ENCODE results near the gene ANXA4. TPM values are rescaled to one million over a fixed set of nuclear protein-coding genes. Genes with fewer than 3 reads are reported as not detected.
"Not testable (repeated sequence)": the region's sequence is repeated elsewhere in the genome, so short reads cannot be mapped to it uniquely, and the experiment has no call there.

Gene ANXA4
- 100 to 1,000 TPM in 1 of 3 donors, 10 to 100 TPM in 2; 41.9 to 205 (median 62.0) TPM for polyA plus RNA-seq

DNA sequence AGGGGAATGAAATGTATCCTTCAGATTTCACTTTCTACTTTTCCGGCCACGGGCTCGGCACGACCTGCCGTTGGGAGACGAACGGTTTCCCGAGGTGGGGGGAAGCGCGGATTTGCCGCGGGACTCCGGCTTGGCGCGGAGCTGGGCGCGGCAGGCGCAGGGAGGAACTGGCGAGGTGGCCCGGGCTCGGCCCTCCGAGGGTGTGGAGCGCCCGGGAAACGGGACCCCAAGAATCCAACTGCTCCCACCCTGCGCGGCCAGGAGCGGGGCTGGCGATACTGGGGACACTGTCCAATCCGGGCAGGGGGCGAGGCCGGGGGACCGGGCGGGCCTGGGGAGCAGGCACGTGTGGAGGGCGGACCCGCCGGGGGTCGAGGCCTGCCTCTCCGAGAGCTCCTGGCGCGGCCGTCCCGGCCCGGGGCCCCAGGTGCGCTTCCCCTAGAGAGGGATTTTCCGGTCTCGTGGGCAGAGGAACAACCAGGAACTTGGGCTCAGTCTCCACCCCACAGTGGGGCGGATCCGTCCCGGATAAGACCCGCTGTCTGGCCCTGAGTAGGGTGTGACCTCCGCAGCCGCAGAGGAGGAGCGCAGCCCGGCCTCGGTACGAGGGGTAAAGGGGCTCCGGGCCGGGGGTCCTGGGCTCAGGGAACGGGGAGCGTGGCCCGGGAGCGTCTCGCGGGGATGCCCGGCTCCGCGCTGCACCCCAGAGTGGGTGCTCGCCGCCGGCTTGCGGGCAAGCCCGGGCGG, at the start of gene ANXA4:
TSS of gene ANXA4 (plus strand) at position 560 of the 747 bp plus-strand sequence. CDS start 39,432 bp downstream, outside the sequence.
- H3K27ac ChIP-seq (ENCODE audit: low read depth, low read length), result peak within 1 kb of the TSS; percentile 38
- 0% methylated on average over 70 to 75 of the region's 75 CpGs for WGBS, 3 donors

DNA sequence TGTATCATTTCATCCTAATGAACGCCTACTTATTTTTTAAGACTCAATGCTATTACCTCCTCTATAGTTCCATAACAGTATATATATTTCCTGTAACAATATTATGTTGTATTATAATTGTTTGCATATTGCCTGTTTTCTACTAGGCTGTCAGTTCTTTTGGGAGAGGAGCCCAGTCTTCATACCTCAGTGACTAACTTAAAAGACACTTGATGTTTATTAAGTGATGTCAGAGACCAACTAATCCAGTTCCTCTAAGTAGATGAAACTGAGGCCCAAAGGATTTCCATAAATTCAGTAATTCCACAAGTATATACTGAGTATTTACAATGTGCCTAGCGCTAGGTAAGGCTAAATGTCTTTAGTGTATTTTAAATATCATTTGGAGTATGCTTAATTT, 49.5 kb upstream of the ANXA4 start:
- 97 to 99% (median 99%) methylated on average over 2 of the region's 2 CpGs for WGBS, 3 donors
- H3K27ac ChIP-seq (ENCODE audit: low read depth, low read length), result no peak overlapping the region

DNA sequence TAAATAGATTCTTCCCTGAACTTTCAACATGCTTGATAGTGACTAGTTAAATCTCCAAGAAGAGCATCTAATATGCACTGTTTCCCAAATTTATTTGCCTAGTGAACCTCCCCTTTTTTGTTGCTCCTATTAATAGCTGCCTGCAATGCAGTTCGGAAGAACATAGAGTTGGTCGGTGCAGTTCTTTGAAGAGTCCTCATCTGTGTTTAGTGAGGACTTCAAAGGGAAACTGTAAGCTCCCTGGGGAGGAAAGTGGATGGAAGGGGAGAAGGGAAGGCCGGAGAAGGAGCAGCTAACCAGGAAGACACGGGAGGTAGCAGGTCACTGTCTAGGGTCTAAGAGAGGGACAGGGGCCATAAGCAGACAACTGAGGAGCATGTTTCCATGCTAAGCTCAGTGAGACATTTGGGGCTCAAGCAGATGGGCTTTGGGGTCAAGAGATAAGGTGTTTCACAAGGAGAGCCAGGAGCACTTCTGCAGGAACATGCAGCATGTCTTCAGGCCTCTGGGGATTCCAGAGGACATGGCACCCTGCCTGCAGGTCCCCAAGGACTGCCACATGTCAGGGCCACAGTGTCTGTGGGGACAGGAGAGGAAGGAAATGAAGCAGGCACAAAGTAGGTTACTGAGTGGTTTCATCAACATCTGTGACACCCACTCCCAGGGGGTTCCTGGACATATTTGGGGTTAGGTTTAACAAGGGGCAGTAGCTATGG, 48.7 kb upstream of the ANXA4 start:
- 70 to 74% (median 73%) methylated on average over 4 of the region's 4 CpGs for WGBS, 3 donors
- no peak overlapping the region for H3K27ac ChIP-seq (ENCODE audit: low read depth, low read length)

DNA sequence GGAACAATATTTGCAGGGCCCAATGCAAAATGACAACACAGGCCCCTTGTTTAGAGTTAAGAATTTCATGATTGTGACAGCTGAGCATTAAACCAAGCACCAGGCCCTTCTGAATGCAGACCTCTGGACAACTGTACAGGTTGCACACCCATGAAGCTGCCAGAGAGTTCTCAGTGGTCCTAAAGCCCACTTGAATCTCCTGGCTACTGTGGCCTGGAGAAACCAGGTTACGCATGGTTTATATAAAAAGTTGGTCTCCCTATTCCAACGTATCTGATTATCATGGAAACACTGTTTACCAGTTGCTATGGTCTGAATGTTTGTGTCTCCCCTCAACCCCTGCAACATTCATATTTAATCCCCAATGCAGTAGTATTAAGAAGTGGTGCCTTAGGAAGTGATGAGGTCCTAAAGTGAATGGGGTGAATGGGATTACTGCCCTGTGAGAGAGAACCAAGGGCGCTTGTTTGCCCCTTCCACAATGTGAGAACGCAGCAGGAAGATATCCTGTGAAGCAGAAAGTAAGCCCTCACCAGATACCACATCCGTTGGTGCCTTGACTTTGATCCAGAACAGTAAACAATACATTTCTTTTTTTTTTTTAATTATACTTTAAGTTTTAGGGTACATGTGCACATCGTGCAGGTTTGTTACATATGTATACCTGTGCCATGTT, 48.0 kb upstream of the ANXA4 start:
- no peak overlapping the region for H3K27ac ChIP-seq (ENCODE audit: low read depth, low read length)
- WGBS, 3 donors, result 62 to 86% (median 65%) methylated on average over 6 of the region's 6 CpGs

DNA sequence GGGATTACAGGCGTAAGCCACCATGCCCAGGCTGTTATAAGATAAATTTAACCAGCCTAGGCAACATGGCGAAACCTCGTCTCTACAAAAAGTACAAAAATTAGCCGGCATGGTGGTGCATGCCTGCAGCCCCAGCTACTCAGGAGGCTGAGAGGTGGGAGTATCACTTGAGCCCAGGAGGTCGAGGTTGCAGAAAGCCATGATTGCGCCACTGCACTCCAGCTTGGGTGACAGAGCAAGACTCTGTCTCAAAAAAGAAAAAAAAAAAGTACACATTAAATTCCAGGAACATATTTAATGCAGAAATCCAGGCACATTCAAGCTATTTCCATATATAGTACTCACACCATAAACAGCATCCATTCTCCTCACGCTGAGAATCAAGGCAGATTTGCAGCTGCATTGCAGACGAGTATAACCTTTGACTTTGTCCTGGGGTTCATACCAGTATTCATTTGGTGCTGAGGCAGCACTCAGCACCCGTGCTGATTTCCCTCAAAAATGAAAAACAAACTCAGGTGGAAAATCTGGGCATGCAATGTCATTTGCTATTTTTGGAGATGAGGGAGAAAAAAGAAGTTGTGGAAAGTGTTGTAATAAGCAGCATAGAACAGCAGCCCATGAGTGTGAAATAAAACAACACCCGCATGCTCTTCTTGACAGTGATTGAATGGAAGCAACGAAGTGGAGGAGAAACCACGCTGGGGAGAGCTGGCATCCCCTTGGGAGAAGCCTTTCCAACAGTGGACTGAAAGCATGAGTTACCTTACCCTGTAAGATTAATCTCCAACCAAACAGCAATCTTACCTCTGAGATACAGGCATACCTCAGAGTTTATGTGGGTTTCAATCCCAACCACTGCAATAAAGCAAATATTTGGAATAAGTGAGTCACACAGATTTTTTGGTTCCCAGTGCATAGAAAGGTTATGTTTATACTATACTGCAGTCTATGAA, 46.8 kb upstream of the ANXA4 start:
- H3K27ac ChIP-seq (ENCODE audit: low read depth, low read length), result no peak overlapping the region
- WGBS, 3 donors, result 53 to 63% (median 56%) methylated on average over 12 of the region's 12 CpGs

DNA sequence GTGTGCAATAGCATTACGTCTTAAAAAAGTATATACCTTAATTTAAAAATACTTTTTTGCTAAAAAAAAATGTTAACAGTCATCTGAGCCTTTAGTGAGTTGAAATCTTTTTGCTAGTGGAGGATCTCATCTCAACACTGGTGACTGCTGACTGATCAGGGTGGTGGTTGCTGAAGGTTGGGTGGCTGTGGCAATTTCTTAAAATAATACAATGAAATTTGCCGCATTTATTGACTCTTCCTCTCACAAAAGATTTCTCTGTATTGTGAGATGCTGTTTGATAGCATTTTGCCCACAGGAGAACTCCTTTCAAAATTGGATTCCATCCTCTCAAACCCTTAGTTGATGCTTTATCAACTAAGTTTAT, 46.1 kb upstream of the ANXA4 start:
- WGBS, 3 donors, result 44 to 71% (median 54%) methylated on average over 2 of the region's 2 CpGs
- no peak overlapping the region for H3K27ac ChIP-seq (ENCODE audit: low read depth, low read length)

DNA sequence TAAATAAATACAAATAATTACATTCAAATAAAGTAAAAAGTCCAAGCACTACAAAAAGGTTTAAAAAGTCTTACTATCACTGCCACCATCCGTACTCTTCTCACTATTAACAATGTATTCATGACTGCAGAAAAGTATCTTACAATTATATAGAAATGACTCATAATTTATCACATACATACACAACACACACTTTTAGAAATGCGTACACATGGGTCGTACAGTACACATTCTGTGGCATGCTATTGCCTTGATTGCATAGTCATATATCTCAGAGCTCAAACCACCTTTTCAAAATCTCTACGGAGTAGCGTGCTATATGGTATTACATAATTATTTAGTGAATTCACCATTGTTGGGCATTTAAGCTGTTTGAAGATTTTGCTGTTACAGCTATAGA, 41.6 kb upstream of the ANXA4 start:
- WGBS, 3 donors, result 84 to 91% (median 89%) methylated on average over 5 of the region's 5 CpGs
- no peak overlapping the region for H3K27ac ChIP-seq (ENCODE audit: low read depth, low read length)

DNA sequence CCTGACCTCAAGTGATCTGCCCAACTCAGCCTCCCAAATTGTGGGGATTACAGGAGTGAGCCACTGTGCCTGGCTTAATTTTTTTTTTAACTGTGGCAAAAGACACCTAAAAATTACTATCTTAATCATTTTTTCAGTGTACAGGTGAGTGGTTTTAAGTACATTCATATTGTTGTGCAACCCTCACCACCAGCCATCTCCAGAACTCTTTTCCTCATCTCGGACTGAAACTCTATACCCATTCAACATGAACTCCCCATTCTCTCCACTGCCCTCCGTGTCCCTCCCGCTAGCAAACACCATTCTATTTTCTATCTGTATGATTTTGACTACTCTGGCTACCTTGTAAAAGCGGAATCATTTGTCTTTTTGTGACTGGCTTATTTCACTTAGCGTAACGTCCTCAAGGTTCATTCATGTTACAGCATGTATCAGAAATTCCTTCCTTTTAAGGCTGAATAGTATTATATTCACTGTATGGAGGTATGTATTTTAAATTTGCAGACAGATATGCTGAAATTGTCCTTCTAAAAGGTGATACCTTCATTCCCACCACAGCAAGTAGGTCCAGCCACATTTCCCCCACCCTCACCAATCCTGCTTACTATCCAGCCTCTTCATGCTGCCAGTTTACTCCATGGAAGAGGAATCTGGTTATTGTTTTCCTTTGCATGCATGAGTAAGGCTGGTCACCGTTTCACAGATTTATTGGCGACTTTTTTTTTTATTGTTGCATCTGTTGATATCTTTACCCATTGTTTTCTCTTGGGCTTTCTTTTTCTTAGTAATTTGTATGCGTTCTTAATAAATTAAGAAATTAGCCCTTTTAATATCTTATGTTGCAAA, 40.6 kb upstream of the ANXA4 start:
- no peak overlapping the region for H3K27ac ChIP-seq (ENCODE audit: low read depth, low read length)
- WGBS, 3 donors, result 79 to 91% (median 84%) methylated on average over 9 of the region's 9 CpGs

DNA sequence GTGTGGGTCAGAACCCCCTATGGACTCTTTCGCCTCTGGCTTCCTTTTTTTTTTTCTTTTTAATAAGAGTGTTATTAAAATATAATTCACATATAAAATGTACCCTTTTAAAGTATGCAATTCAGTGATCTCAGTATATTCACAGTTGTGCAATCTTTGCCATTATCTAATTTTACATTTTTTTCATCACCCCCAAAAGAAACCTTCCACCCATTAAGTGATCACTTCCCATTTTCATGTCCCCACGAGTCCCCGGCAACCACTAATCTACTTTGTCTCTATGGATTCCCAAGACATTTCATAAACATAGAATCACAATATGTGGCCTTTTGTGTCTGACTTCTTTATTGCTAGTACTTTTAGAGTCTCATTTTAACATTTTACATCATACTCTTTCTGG, 38.7 kb upstream of the ANXA4 start:
- no peak overlapping the region for H3K27ac ChIP-seq (ENCODE audit: low read depth, low read length)
- 53 to 86% (median 57%) methylated on average over 3 of the region's 3 CpGs for WGBS, 3 donors

DNA sequence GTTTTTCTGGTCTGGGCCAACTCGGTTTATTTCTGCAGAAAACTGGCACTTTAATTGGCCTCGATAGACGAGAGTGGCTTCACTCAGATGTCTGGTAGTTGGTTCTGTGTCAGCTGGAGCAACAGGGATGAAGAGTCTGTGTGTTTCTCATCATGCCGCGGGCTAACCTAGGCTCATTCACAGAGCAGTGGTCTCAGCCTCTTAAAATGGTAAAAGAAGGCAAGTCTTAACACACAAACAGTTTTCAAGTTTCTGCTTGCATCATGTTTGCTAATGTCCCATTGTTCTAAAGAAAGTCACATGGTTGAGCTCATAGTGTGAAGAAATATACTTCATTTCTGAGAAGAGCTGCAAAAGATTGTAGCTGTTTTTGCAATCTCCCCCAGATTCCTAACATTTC, 37.5 kb upstream of the ANXA4 start:
- no peak overlapping the region for H3K27ac ChIP-seq (ENCODE audit: low read depth, low read length)
- WGBS, 3 donors, result 44 to 81% (median 53%) methylated on average over 5 of the region's 5 CpGs

DNA sequence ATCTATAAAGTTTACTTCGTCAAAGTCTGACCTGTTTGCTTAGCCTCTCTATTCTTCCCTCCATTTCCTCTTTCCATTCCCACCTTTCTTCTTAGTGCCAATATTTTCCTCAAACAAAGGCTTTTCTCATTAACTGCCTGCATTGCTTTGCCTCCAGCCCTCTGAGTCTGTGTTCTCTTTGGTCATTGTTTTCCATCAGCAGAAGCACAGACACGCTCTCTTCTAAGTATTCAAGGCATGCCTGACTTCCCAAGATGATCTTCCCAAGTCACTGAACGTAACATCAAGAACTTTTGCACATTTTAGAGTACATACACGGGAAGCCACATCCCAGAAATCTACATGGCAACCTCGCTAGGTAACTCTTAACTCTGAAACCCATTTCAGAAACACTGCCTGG, 32.6 kb upstream of the ANXA4 start:
- 76 to 83% (median 77%) methylated on average over 5 of the region's 5 CpGs for WGBS, 3 donors
- no peak overlapping the region for H3K27ac ChIP-seq (ENCODE audit: low read depth, low read length)

DNA sequence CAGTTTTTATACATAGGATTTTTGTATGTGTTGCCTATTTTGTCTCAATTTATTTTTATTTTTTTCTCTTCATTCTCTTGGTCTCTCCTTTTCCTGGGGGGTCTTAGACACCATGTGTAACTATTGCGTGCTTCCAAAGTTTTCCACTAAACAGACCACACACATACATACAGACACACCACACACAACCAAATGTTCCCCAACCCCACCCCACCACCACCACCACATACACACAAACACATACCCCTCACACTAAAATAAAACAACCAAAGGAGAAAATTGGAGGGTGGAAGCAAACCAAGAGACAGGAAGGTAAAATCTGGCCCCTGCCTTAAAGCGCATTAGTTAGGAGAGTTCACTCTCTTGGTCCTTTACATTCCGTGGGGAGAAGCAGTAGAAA, 30.0 kb upstream of the ANXA4 start:
- WGBS, 3 donors, result 90 to 100% (median 94%) methylated on average over 3 of the region's 3 CpGs
- H3K27ac ChIP-seq (ENCODE audit: low read depth, low read length), result no peak overlapping the region

DNA sequence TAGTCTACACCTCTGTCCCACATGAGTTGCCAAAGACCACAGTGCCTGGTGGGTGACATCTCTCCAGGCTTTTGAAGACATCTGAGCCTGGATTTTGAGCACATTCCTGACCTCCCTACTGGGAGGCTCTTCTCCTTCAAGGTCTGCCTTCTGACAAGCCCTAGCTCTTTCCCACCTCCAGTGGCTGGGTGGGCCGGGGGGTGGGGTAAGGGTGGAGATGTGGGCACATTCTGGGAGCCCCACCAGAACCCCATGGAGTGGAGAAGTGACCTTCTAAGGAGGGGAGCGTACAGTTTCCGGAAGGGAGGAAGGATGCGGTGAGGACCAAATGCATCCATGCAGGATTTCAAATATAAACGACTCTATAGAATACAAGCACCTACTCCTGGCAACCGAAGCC, 27.9 kb upstream of the ANXA4 start:
- WGBS, 3 donors, result 93 to 95% (median 93%) methylated on average over 6 of the region's 6 CpGs
- no peak overlapping the region for H3K27ac ChIP-seq (ENCODE audit: low read depth, low read length)

DNA sequence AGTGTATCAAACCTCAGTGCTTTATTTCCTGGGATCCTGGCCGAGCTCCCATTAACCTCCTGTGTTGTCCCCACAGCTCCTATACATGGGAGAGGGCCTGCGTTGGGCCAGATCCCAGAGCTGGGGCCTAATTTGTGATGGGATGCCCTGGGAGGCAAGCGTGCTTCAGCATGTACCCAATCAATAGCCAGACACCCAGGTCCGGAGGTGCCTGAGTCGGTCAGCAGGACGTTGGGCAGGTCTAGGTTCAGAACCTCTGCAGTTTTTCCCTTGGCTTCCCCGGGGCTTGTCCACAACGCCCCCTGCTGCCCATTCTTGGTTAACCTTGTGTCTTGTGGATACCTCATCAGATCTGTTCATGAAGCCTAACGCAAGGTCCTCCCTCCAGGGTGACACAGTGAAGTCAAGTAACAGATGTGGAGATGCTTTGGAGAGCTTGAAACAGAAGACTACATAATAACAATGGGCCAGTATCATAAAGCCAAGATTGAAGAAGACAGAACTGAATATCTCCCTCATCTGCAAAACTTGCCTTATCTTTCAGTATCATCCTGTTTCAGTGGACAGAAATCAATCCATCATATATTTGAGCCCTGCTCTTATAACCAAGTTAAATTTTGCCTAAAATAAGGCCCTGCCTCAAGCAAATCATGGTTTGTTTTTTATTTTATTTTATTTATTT, 27.3 kb upstream of the ANXA4 start:
- WGBS, 3 donors, result 12 to 22% (median 20%) methylated on average over 9 of the region's 9 CpGs

DNA sequence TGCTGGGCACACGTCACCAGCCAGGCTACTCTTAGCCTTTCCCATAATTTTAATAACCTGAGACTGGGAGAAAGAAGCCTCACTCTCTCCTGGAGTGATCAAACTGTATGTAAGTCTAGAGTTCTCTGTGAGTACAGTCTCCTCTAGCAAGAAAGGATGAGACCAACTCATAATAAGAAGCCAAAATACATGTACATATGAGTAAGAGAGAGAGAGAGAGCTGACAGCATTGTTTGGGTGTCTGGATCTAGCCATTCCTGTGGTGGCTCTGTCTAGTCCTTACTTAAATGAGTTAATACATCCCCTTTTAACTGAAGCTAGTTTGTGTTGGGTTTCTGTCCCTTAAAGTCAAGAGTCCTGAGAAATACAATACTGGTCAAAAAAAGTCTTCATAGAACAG, 26.0 kb upstream of the ANXA4 start:
- H3K27ac ChIP-seq (ENCODE audit: low read depth, low read length), result no peak overlapping the region
- 69 to 97% (median 85%) methylated on average over 1 of the region's 1 CpG for WGBS, 3 donors

More for the DNA sequence above, 27.3 kb upstream of the ANXA4 start:
- not testable (repeated sequence) for H3K27ac ChIP-seq (ENCODE audit: low read depth, low read length)

DNA sequence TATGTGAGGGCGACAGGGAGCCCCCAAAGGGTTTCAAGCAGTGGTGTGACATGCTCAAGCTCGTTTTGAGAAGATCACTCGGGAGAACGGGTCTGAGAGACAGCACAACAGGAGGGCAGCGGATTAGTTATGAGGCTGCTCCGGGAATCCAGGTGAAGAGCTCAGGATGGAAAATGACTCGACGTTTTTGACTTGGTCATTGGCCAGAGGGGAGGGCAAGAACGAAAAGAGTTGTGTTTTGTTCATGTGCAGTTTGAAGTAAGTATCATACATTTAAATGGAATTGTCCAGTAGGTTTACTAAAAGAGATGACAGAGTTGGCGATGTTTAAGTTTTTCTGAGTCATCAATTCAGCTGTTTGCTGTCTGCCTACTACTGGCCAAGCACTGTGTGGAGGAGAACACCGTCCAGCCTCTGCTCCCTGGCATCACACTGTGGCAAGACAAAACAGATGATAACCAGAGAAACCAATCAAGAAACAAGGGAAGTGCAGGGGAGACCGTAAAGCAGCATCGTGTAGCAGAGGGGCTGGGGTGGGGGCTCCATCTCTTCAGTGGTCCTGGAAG, 25.3 kb upstream of the ANXA4 start:
- no peak overlapping the region for H3K27ac ChIP-seq (ENCODE audit: low read depth, low read length)
- 70 to 79% (median 79%) methylated on average over 13 of the region's 13 CpGs for WGBS, 3 donors

DNA sequence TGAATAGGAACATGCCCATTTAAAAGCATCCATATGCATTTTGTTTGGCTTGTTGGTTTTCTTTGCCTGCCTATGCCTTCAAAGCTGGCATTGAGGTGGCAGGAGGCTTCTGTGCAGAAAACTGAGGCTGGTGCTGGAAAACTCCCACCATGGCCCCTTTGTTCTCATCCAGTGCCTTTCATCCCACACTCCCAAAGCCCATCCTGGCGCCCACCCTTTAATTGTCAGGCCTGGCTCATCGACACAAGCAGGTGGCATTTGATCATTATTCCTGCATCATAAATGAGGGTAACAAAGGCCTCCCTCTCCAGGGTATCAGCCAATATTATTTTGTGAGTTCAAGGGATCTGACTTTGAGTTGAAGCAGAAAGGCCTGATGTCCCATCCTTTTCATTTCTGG, 24.7 kb upstream of the ANXA4 start:
- no peak overlapping the region for H3K27ac ChIP-seq (ENCODE audit: low read depth, low read length)
- WGBS, 3 donors, result 91 to 97% (median 93%) methylated on average over 2 of the region's 2 CpGs

Data from adipose tissue (tissue), 3 donors.